CD14-positive monocyte (primary cell): ENCODE measurements around the gene ABCG1. TPM values are rescaled to one million over a fixed set of nuclear protein-coding genes. Genes with fewer than 3 reads are reported as not detected.

ENCODE experiments used
- DNase-seq, 3 donors: peaks; one replicate each; pipeline ENCODE4 v3.0.0-alpha.2; 2011 to 2022
- H2AFZ ChIP-seq: 2 replicates; pipeline ENCODE4 v1.6.0; 2012; ENCODE audit warnings: mild to moderate bottlenecking, low read depth, low read length, inconsistent platforms; ENCODE audit not compliant: insufficient read depth, poor library complexity, severe bottlenecking
- H3K27ac ChIP-seq, 2 donors: 1 replicate in 1 of 2; 2 replicates in 1 of 2; pipeline ENCODE4 v1.5.1; 2012 to 2013; ENCODE audit warnings: low read length in 2 of 2, control low read depth in 1 of 2, inconsistent platforms in 1 of 2, low read depth in 1 of 2, mild to moderate bottlenecking in 1 of 2
- H3K27me3 ChIP-seq, 2 donors: one replicate each; pipeline versions ENCODE4 v1.6.0 to v1.6.1; 2011 to 2013; ENCODE audit warnings: low read length in 2 of 2; ENCODE audit not compliant: control insufficient read depth in 2 of 2, insufficient read depth in 2 of 2
- H3K36me3 ChIP-seq, 2 donors: replicated peaks in 1 of 2; 1 replicate in 1 of 2; 2 replicates in 1 of 2; pipeline versions ENCODE4 v1.5.1 to v1.6.1; 2012 to 2013; ENCODE audit warnings: low read length in 2 of 2, control low read depth in 1 of 2, inconsistent platforms in 1 of 2, mild to moderate bottlenecking in 1 of 2; ENCODE audit not compliant: insufficient read depth in 2 of 2, control insufficient read depth in 1 of 2
- H3K4me1 ChIP-seq, 2 donors: 1 replicate in 1 of 2; 2 replicates in 1 of 2; pipeline versions ENCODE4 v1.5.1 to v1.6.1; 2012 to 2013; ENCODE audit warnings: low read length in 2 of 2, control low read depth in 1 of 2, inconsistent platforms in 1 of 2, mild to moderate bottlenecking in 1 of 2, moderate library complexity in 1 of 2; ENCODE audit not compliant: insufficient read depth in 2 of 2, control insufficient read depth in 1 of 2
- H3K4me2 ChIP-seq: replicated peaks from 2 replicates; pipeline ENCODE3; 2012; ENCODE audit warnings: low read length, moderate library complexity, mild to moderate bottlenecking; ENCODE audit not compliant: poor library complexity, severe bottlenecking; ENCODE audit errors: extremely low read depth
- H3K4me3 ChIP-seq, 3 experiments: fragments of 200-600 bp in 1 of 3; sonication (generic) in 1 of 3; replicated peaks in 1 of 3; 1 replicate in 2 of 3; 2 replicates in 1 of 3; pipeline ENCODE4 v1.5.1; 2011 to 2013; ENCODE audit warnings: low read length in 3 of 3, mild to moderate bottlenecking in 3 of 3, control low read depth in 2 of 3, low read depth in 2 of 3, inconsistent platforms in 1 of 3, moderate library complexity in 1 of 3
- H3K79me2 ChIP-seq: 2 replicates; pipeline ENCODE4 v1.6.0; 2012; ENCODE audit warnings: mild to moderate bottlenecking, control low read depth, inconsistent platforms, low read length, moderate library complexity; ENCODE audit not compliant: insufficient read depth
- H3K9ac ChIP-seq: 2 replicates; pipeline ENCODE4 v1.6.0; 2017; ENCODE audit warnings: low read length, mild to moderate bottlenecking; ENCODE audit not compliant: insufficient read depth, poor library complexity, severe bottlenecking
- H3K9me3 ChIP-seq, 2 donors: replicated peaks in 1 of 2; 1 replicate in 1 of 2; 2 replicates in 1 of 2; pipeline versions ENCODE4 v1.5.1 to v1.6.1; 2012 to 2013; ENCODE audit warnings: low read length in 2 of 2, control low read depth in 1 of 2; ENCODE audit not compliant: control insufficient read depth in 1 of 2, insufficient read depth in 1 of 2
- H4K20me1 ChIP-seq: 2 replicates; pipeline ENCODE4 v1.6.0; 2012; ENCODE audit warnings: mild to moderate bottlenecking, low read length, control low read depth, moderate library complexity; ENCODE audit not compliant: insufficient read depth
- H3K27ac Mint-ChIP-seq, 7 donors: one replicate each; pipeline ENCODE4 v1.8.0; 2020; ENCODE audit warnings: mild to moderate bottlenecking in 7 of 7, mixed read lengths in 7 of 7, moderate library complexity in 6 of 7, inconsistent platforms in 2 of 7
- H3K27me3 Mint-ChIP-seq, 3 donors: one replicate each; pipeline ENCODE4 v1.8.0; 2021 to 2022; ENCODE audit warnings: low read depth in 3 of 3, mild to moderate bottlenecking in 3 of 3, mixed read lengths in 3 of 3, moderate library complexity in 3 of 3, inconsistent platforms in 1 of 3
- H3K36me3 Mint-ChIP-seq, 2 donors: one replicate each; pipeline ENCODE4 v1.8.0; 2020; ENCODE audit warnings: mixed read lengths in 2 of 2, inconsistent platforms in 1 of 2, mild to moderate bottlenecking in 1 of 2
- H3K4me1 Mint-ChIP-seq: one replicate; pipeline ENCODE4 v1.8.0; 2020; ENCODE audit warnings: mild to moderate bottlenecking, mixed read lengths
- H3K4me3 Mint-ChIP-seq, 2 donors: one replicate each; pipeline ENCODE4 v1.8.0; 2020; ENCODE audit warnings: mild to moderate bottlenecking in 2 of 2, mixed read lengths in 2 of 2, moderate library complexity in 1 of 2
- H3K9me3 Mint-ChIP-seq, 7 donors: one replicate each; pipeline ENCODE4 v1.8.0; 2020 to 2022; ENCODE audit warnings: mixed read lengths in 7 of 7, mild to moderate bottlenecking in 6 of 7, moderate library complexity in 6 of 7, inconsistent platforms in 2 of 7
- CTCF ChIP-seq: fragments of 200-600 bp; IDR thresholded peaks from one replicate; pipeline ENCODE4 v1.8.0; 2022; ENCODE audit warnings: antibody characterized with exemption, mild to moderate bottlenecking
- WGBS: methylation state at CpG from one replicate; pipeline ENCODE4 v1.1.5; 2013; ENCODE audit warnings: missing lambda C conversion rate; ENCODE audit not compliant: insufficient coverage; 5-methylcytosine and 5-hydroxymethylcytosine counted together
- intact Hi-C, 2 donors: fragments of 100-400 bp; cut with micrococcal nuclease; formaldehyde crosslinking; loops; one replicate each; pipeline versions ENCODE4 v1.15.0 to v1.15.1; 2023
- polyA plus RNA-seq, 3 donors: library from polyadenylated mRNA; depleted of rRNA in 1 of 3; unstranded in 2 of 3; stranded (reverse) in 1 of 3; fragments of 300-500 nt in 2 of 3; fragments of >200 nt in 1 of 3; fragmentation: Illumina TruSeq in 2 of 3; gene quantifications; 1 replicate in 2 of 3; 2 replicates in 1 of 3; pipeline ENCODE4 v1.2.3, GENCODE V29; 2012 to 2021

ABCG1 gene
- polyA plus RNA-seq, 3 donors = 3.0 to 5.2 (median 3.5) TPM

GRCh38 chr21:42235593-42235992 is 16.7 kb downstream of the ABCG1 start:
- peaks cover 0 to 2% (median 0%) of the 10 kb centered on the region in 7 donors for H3K9me3 Mint-ChIP-seq
- DNase-seq = no peak
- H3K4me1 Mint-ChIP-seq = peaks cover 76% of the 10 kb centered on the region
- H3K27ac ChIP-seq = no peak overlapping the region
- peak overlapping the region in 5 of 7 donors; percentile 60 to 94 (median 87) for H3K27ac Mint-ChIP-seq
- H3K27me3 Mint-ChIP-seq = peaks cover 1 to 12% (median 6%) of the 10 kb centered on the region in 3 donors
- H3K4me2 ChIP-seq = peak overlapping the region; percentile 82
- no peaks in the 10 kb centered on the region for H3K9me3 ChIP-seq
- peaks cover 10 to 24% of the 10 kb centered on the region in 2 donors for H3K36me3 Mint-ChIP-seq
- H3K4me3 ChIP-seq = peak overlapping the region in 1 of 3 experiments; percentile 74
- no peak overlapping the region for H2AFZ ChIP-seq
- TF ChIP-seq CTCF = no peak
- WGBS = 87% methylated on average over 8 of the region's 9 CpGs
- H4K20me1 ChIP-seq = peaks cover 28% of the 10 kb centered on the region
- peaks cover 57 to 74% of the 10 kb centered on the region in 2 donors for H3K4me1 ChIP-seq
- H3K36me3 ChIP-seq = no peaks in the 10 kb centered on the region
- intact Hi-C loops = loop anchor here (2.0 to 10.0 kb wide), 3 partner anchors 13 to 221 kb away; partner anchors contain the start of gene ZBTB21 (in 1 of the 2)
- H3K9ac ChIP-seq = no peak overlapping the region
- H3K79me2 ChIP-seq = no peaks in the 10 kb centered on the region
- no peaks in the 10 kb centered on the region for H3K27me3 ChIP-seq
- H3K4me3 Mint-ChIP-seq = peak overlapping the region; percentile 74 to 91

- Mint-ChIP-seq H3K4me3 (peak overlapping the region in 1 of 2 donors; percentile 91), H3K36me3 (peaks cover 8 to 22% of the 10 kb centered on the region in 2 donors), H3K4me1 (peaks cover 75% of the 10 kb centered on the region), H3K27ac (peak overlapping the region in 5 of 7 donors; percentile 11 to 94 (median 60)), H3K27me3 (peaks cover 1 to 12% (median 6%) of the 10 kb centered on the region in 3 donors), H3K9me3 (peaks cover 0 to 2% (median 0%) of the 10 kb centered on the region in 7 donors)
- Histone ChIP-seq H3K9me3 (no peaks in the 10 kb centered on the region), H3K27me3 (no peaks in the 10 kb centered on the region), H3K4me1 (peaks cover 55 to 74% of the 10 kb centered on the region in 2 donors), H3K27ac (no peak overlapping the region), H3K79me2 (no peaks in the 10 kb centered on the region), H3K36me3 (no peaks in the 10 kb centered on the region), H3K9ac (no peak overlapping the region), H2AFZ (no peak overlapping the region), H4K20me1 (peaks cover 28% of the 10 kb centered on the region), H3K4me3 (no peak overlapping the region), H3K4me2 (no peak overlapping the region)
- no peak for TF ChIP-seq CTCF
- 100% methylated on average over 10 of the region's 10 CpGs for WGBS
- DNase-seq = no peak
- intact Hi-C loops = loop anchor here in 1 of 2 donors (10.0 kb wide), 1 partner anchor 221 kb away; the partner anchor contains the start of gene ZBTB21
Measured at GRCh38 chr21:42236014-42236413, 17.1 kb downstream of the ABCG1 start.
